Karpas-422 (cell line): Measurements from ENCODE around the gene AGAP2. TPM values are rescaled to one million over a fixed set of nuclear protein-coding genes. Genes with fewer than 3 reads are reported as not detected.

Experiments
- DNase-seq: peaks from one replicate; pipeline ENCODE4 v3.0.0-alpha.2; 2015
- H2AFZ ChIP-seq: fragments of 200-600 bp; sonication (generic); 2 replicates; pipeline ENCODE4 v1.6.1; 2014; ENCODE audit warnings: antibody characterized with exemption, low read length, mixed read lengths
- H3K27ac ChIP-seq: fragments of 200-600 bp; sonication (generic); 2 replicates; pipeline ENCODE4 v1.5.1; 2014; ENCODE audit warnings: mild to moderate bottlenecking, low read length, moderate library complexity
- H3K27me3 ChIP-seq: fragments of 200-600 bp; sonication (generic); 2 replicates; pipeline ENCODE4 v1.6.1; 2014; ENCODE audit warnings: low read length, mixed read lengths
- H3K36me3 ChIP-seq: fragments of 200-600 bp; sonication (generic); 2 replicates; pipeline ENCODE4 v1.6.1; 2014; ENCODE audit warnings: low read length, mixed read lengths; ENCODE audit not compliant: insufficient read depth
- H3K4me1 ChIP-seq: fragments of 200-600 bp; sonication (generic); 2 replicates; pipeline ENCODE4 v1.6.1; 2014; ENCODE audit warnings: mild to moderate bottlenecking, low read length, mixed read lengths
- H3K4me2 ChIP-seq: fragments of 200-600 bp; sonication (generic); 2 replicates; pipeline ENCODE4 v1.6.1; 2014; ENCODE audit warnings: low read length, low read depth, mild to moderate bottlenecking; ENCODE audit not compliant: poor library complexity, severe bottlenecking
- H3K4me3 ChIP-seq: fragments of 200-600 bp; sonication (generic); 2 replicates; pipeline ENCODE4 v1.5.1; 2014; ENCODE audit warnings: mild to moderate bottlenecking, antibody characterized with exemption, low read length, mixed read lengths
- H3K79me2 ChIP-seq: fragments of 200-600 bp; sonication (generic); 2 replicates; pipeline ENCODE4 v1.6.1; 2014; ENCODE audit warnings: mild to moderate bottlenecking, low read length, mixed read lengths
- H3K9ac ChIP-seq: fragments of 200-600 bp; sonication (generic); 2 replicates; pipeline ENCODE4 v1.6.0; 2014; ENCODE audit warnings: low read length
- H3K9me2 ChIP-seq: fragments of 200-600 bp; sonication (generic), shearing (Covaris generic); replicated peaks from 2 replicates; pipeline ENCODE4 v1.6.0; 2014; ENCODE audit warnings: mild to moderate bottlenecking, low read length, moderate library complexity; ENCODE audit not compliant: insufficient read depth
- H3K9me3 ChIP-seq: fragments of 300-700, 200-600 bp; sonication (generic); 2 replicates; pipeline ENCODE4 v1.6.1; 2014; ENCODE audit warnings: low read length, mixed read lengths
- H4K20me1 ChIP-seq: fragments of 200-600 bp; sonication (generic); 2 replicates; pipeline ENCODE4 v1.6.1; 2014; ENCODE audit warnings: mild to moderate bottlenecking, antibody characterized with exemption, low read length, low read depth; ENCODE audit not compliant: insufficient read depth
- total RNA-seq: library from RNA; depleted of rRNA; stranded (reverse); fragments of >200 nt; shearing (Covaris generic); gene quantifications from 2 replicates; pipeline ENCODE4 v1.2.3, GENCODE V29; 2014; ENCODE audit warnings: low replicate concordance

AGAP2 gene
- total RNA-seq, 1 experiment from 2014 or later: 6.7 TPM

GRCh38 chr12:57760347-57760982 is 21.9 kb upstream of the AGAP2 start:
- Histone ChIP-seq H3K9me3 (no peaks in the 10 kb centered on the region), H3K9me2 (no peaks in the 10 kb centered on the region), H3K79me2 (peaks cover 30% of the 10 kb centered on the region), H2AFZ (no peak overlapping the region), H4K20me1 (peaks cover 11% of the 10 kb centered on the region), H3K9ac (no peak overlapping the region), H3K4me1 (peaks cover 15% of the 10 kb centered on the region), H3K27ac (no peak overlapping the region), H3K27me3 (no peaks in the 10 kb centered on the region), H3K36me3 (peaks cover 25% of the 10 kb centered on the region), H3K4me2 (no peak overlapping the region), H3K4me3 (no peak overlapping the region)
- no peak for DNase-seq

GRCh38 chr12:57759360-57759980 is 20.9 kb upstream of the AGAP2 start:
- Histone ChIP-seq H4K20me1 (peaks cover 11% of the 10 kb centered on the region), H3K27me3 (no peaks in the 10 kb centered on the region), H3K79me2 (peaks cover 30% of the 10 kb centered on the region)

GRCh38 chr12:57758552-57759359 is 20.2 kb upstream of the AGAP2 start:
- peaks cover 25% of the 10 kb centered on the region for H3K36me3 ChIP-seq
- peaks cover 30% of the 10 kb centered on the region for H3K79me2 ChIP-seq
- H3K4me1 ChIP-seq: peaks cover 20% of the 10 kb centered on the region
- H3K4me3 ChIP-seq: no peak overlapping the region
- H3K27me3 ChIP-seq: no peaks in the 10 kb centered on the region
- no peaks in the 10 kb centered on the region for H3K9me2 ChIP-seq
- no peak for DNase-seq
- no peak overlapping the region for H2AFZ ChIP-seq
- no peak overlapping the region for H3K4me2 ChIP-seq
- peaks cover 11% of the 10 kb centered on the region for H4K20me1 ChIP-seq
- H3K27ac ChIP-seq: no peak overlapping the region
- no peak overlapping the region for H3K9ac ChIP-seq
- no peaks in the 10 kb centered on the region for H3K9me3 ChIP-seq

More at GRCh38 chr12:57759360-57759980, 20.9 kb upstream of the AGAP2 start:
- Histone ChIP-seq H3K36me3 (peaks cover 25% of the 10 kb centered on the region), H3K27ac (no peak overlapping the region), H3K9me2 (no peaks in the 10 kb centered on the region), H3K4me1 (peaks cover 13% of the 10 kb centered on the region), H3K9ac (no peak overlapping the region), H2AFZ (no peak overlapping the region), H3K9me3 (no peaks in the 10 kb centered on the region), H3K4me3 (no peak overlapping the region), H3K4me2 (no peak overlapping the region)
- DNase-seq: peak; percentile 78

GRCh38 chr12:57757771-57758170 is 19.2 kb upstream of the AGAP2 start:
- Histone ChIP-seq H3K4me1 (peaks cover 30% of the 10 kb centered on the region), H3K27me3 (no peaks in the 10 kb centered on the region), H4K20me1 (peaks cover 11% of the 10 kb centered on the region), H3K4me3 (no peak overlapping the region), H3K9ac (no peak overlapping the region), H3K9me3 (no peaks in the 10 kb centered on the region), H3K9me2 (no peaks in the 10 kb centered on the region), H3K27ac (no peak overlapping the region), H3K4me2 (peak overlapping the region; percentile 15), H2AFZ (no peak overlapping the region), H3K36me3 (peaks cover 25% of the 10 kb centered on the region), H3K79me2 (peaks cover 30% of the 10 kb centered on the region)
- DNase-seq: no peak

- H3K4me2 ChIP-seq: peak overlapping the region; percentile 97
- peaks cover 11% of the 10 kb centered on the region for H4K20me1 ChIP-seq
- no peaks in the 10 kb centered on the region for H3K9me2 ChIP-seq
- peaks cover 25% of the 10 kb centered on the region for H3K36me3 ChIP-seq
- H3K4me1 ChIP-seq: peaks cover 33% of the 10 kb centered on the region
- H3K27ac ChIP-seq: peak overlapping the region; percentile 80
- no peaks in the 10 kb centered on the region for H3K27me3 ChIP-seq
- no peaks in the 10 kb centered on the region for H3K9me3 ChIP-seq
- H2AFZ ChIP-seq: 0 out of 2 replicates have a peak overlapping the region, but pooled peaks have one; percentile 38
- peaks cover 35% of the 10 kb centered on the region for H3K79me2 ChIP-seq
- DNase-seq: peak; percentile 92
- peak overlapping the region; percentile 77 for H3K4me3 ChIP-seq
- H3K9ac ChIP-seq: peak overlapping the region; percentile 78
Measured at GRCh38 chr12:57756406-57757341, 18.1 kb upstream of the AGAP2 start.

GRCh38 chr12:57755454-57756372 is 17.2 kb upstream of the AGAP2 start:
- DNase-seq: peak; percentile 71
- Histone ChIP-seq H3K27me3 (no peaks in the 10 kb centered on the region), H3K27ac (peak overlapping the region; percentile 80), H3K9ac (peak overlapping the region; percentile 78), H3K36me3 (peaks cover 29% of the 10 kb centered on the region), H3K9me2 (no peaks in the 10 kb centered on the region), H3K4me3 (peak overlapping the region; percentile 77), H3K9me3 (no peaks in the 10 kb centered on the region), H3K79me2 (peaks cover 44% of the 10 kb centered on the region), H4K20me1 (peaks cover 11% of the 10 kb centered on the region), H2AFZ (0 out of 2 replicates have a peak overlapping the region, but pooled peaks have one; percentile 38), H3K4me2 (peak overlapping the region; percentile 97), H3K4me1 (peaks cover 39% of the 10 kb centered on the region)

- peak overlapping the region; percentile 78 for H3K9ac ChIP-seq
- no peak for DNase-seq
- peaks cover 31% of the 10 kb centered on the region for H3K36me3 ChIP-seq
- H3K27ac ChIP-seq: peak overlapping the region; percentile 80
- peaks cover 42% of the 10 kb centered on the region for H3K4me1 ChIP-seq
- H3K9me3 ChIP-seq: no peaks in the 10 kb centered on the region
- H3K9me2 ChIP-seq: no peaks in the 10 kb centered on the region
- H3K27me3 ChIP-seq: no peaks in the 10 kb centered on the region
- H3K79me2 ChIP-seq: peaks cover 50% of the 10 kb centered on the region
- H2AFZ ChIP-seq: no peak overlapping the region
- peak overlapping the region; percentile 97 for H3K4me2 ChIP-seq
- peaks cover 6% of the 10 kb centered on the region for H4K20me1 ChIP-seq
- H3K4me3 ChIP-seq: peak overlapping the region; percentile 77
Measured at GRCh38 chr12:57755194-57755453, 16.6 kb upstream of the AGAP2 start.
